ENCODE results near the gene TPI1.
"Not testable (repeated sequence)": the region's sequence is repeated elsewhere in the genome, so short reads cannot be mapped to it uniquely, and the experiment has no call there.

TPI1 gene

GRCh38 chr12:6873094-6874014 lies 6.0 kb downstream of the TPI1 start, which contains the start of gene SPSB2:
Gene SPSB2, minus strand, starts transcription at chr12:6873303. Its CDS starts 402 bp downstream, at chr12:6872901.
- peak; percentile 97 for DNase-seq (ENCODE audit: low read depth)
- peak within 1 kb of the TSS; percentile 72 for H3K4me3 ChIP-seq (ENCODE audit: low read depth, low read length)
- peak; percentile 58 for TF ChIP-seq MYC (IDR thresholded peaks at IDR 0.05; ENCODE audit: low read depth, low read length)
- TF ChIP-seq CTCF (IDR thresholded peaks at IDR 0.05; ENCODE audit: low read depth, low read length) = no peak
- peak; percentile 34 for TF ChIP-seq POLR2A (IDR thresholded peaks at IDR 0.05; ENCODE audit: extremely low read depth, insufficient read length)
- TF ChIP-seq MAX (IDR thresholded peaks at IDR 0.05; ENCODE audit: low read depth, low read length) = peak; percentile 44; the same call in 1 of the 2 replicates

- not testable (repeated sequence) for DNase-seq (ENCODE audit: low read depth)
- H3K4me3 ChIP-seq (ENCODE audit: low read depth, low read length) = peak overlapping the region; percentile 57
Observed at GRCh38 chr12:6874015-6874368, 6.7 kb downstream of the TPI1 start.

GRCh38 chr12:6879824-6880223 lies 12.5 kb downstream of the TPI1 start:
- H3K4me3 ChIP-seq (ENCODE audit: low read depth, low read length); DNase-seq (ENCODE audit: low read depth): not testable (repeated sequence)

GRCh38 chr12:6883252-6883651 lies 15.9 kb downstream of the TPI1 start:
- no peak for DNase-seq (ENCODE audit: low read depth)
- no peak overlapping the region for H3K4me3 ChIP-seq (ENCODE audit: low read depth, low read length)
- TF ChIP-seq POLR2A (IDR thresholded peaks at IDR 0.05; ENCODE audit: extremely low read depth, insufficient read length) (no peak), MYC (IDR thresholded peaks at IDR 0.05; ENCODE audit: low read depth, low read length) (no peak), MAX (IDR thresholded peaks at IDR 0.05; ENCODE audit: low read depth, low read length) (no peak), CTCF (IDR thresholded peaks at IDR 0.05; ENCODE audit: low read depth, low read length) (no peak)

- no peak for DNase-seq (ENCODE audit: low read depth)
- TF ChIP-seq CTCF (IDR thresholded peaks at IDR 0.05; ENCODE audit: low read depth, low read length) (no peak), MYC (IDR thresholded peaks at IDR 0.05; ENCODE audit: low read depth, low read length) (no peak), MAX (IDR thresholded peaks at IDR 0.05; ENCODE audit: low read depth, low read length) (no peak), POLR2A (IDR thresholded peaks at IDR 0.05; ENCODE audit: extremely low read depth, insufficient read length) (no peak)
- H3K4me3 ChIP-seq (ENCODE audit: low read depth, low read length) = no peak overlapping the region
Observed at GRCh38 chr12:6883683-6884082, 16.4 kb downstream of the TPI1 start.

- TF ChIP-seq POLR2A (IDR thresholded peaks at IDR 0.05; ENCODE audit: extremely low read depth, insufficient read length) (no peak), CTCF (IDR thresholded peaks at IDR 0.05; ENCODE audit: low read depth, low read length) (no peak), MAX (IDR thresholded peaks at IDR 0.05; ENCODE audit: low read depth, low read length) (no peak), MYC (IDR thresholded peaks at IDR 0.05; ENCODE audit: low read depth, low read length) (no peak)
- no peak for DNase-seq (ENCODE audit: low read depth)
- no peak overlapping the region for H3K4me3 ChIP-seq (ENCODE audit: low read depth, low read length)
Observed at GRCh38 chr12:6884539-6884938, 17.2 kb downstream of the TPI1 start.

GRCh38 chr12:6886206-6886999 lies 19.1 kb downstream of the TPI1 start:
- not testable (repeated sequence) for DNase-seq (ENCODE audit: low read depth)

More at GRCh38 chr12:6886206-6886999, 19.1 kb downstream of the TPI1 start:
- not testable (repeated sequence) for H3K4me3 ChIP-seq (ENCODE audit: low read depth, low read length)
